ENCODE data around the gene LCTL. TPM values are rescaled to one million over a fixed set of nuclear protein-coding genes. Genes with fewer than 3 reads are reported as not detected.
A peak's percentile ranks its signal among the peaks of the same experiment; 100 is the strongest.

LCTL gene
- total and polyA plus RNA-seq, 2 donors (not counting 1 experiment from before 2014, with no cell fraction given) = 0.66 to 0.96 TPM

DNA sequence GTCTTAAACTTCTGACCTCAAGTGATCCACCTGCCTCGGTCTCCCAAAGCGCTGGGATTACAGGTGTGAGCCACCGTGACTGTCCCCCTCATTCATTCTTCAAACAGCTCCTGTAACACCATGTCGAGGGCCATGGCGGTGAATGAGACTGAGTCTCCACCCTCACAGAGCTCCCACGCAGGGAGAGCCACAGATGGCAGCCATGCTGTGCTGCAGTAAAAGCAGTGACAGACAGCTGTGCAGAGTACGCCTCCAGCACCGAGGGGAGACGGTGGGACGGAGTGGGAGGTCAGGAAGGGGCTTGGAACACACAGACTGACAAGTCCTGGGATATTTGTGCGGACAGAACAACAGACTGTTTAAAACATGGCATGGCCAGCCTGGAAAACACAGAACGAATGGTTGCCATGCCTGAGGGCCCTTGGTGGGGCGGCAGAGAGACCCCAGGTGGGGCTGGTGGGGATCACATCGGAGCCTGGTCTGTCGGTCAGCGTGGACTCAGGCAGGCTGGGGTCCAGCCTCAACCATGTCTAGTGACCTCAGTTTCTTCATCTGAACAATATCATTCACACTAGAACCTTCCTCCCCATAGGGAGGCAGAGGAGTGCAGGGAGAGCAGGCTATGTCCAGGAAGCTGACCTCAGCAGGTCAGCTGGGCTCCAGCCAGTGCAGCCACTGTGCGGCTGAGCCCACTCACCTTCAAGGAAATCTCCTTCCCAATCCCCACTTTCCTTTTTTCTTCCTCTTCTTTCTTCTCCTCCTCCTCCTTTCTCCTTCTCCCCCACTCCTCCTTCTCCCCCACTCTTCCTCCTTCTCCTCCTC, 20.6 kb upstream of the LCTL start:
- Histone ChIP-seq H3K9me3 (ENCODE audit: control insufficient read depth, insufficient read depth, low read depth, low read length) (no peaks in the 10 kb centered on the region), H4K20me1 (ENCODE audit: control insufficient read depth, extremely low read depth, insufficient read depth, low read length) (no peaks in the 10 kb centered on the region), H3K27ac (ENCODE audit: insufficient read depth, low read length) (no peak overlapping the region), H3K36me3 (ENCODE audit: control insufficient read depth, insufficient read depth, low read length) (no peaks in the 10 kb centered on the region), H3K4me1 (ENCODE audit: control insufficient read depth, extremely low read depth, insufficient read depth, low read length) (no peaks in the 10 kb centered on the region), H3K4me2 (ENCODE audit: extremely low read depth, insufficient read depth, low read length) (no peak overlapping the region), H3K4me3 (replicated peaks in 1 of 4; ENCODE audit: control extremely low read depth in 1 of 4, insufficient read depth in 1 of 4, low read depth in 3 of 4, low read length in 4 of 4) (no peak overlapping the region), H2AFZ (ENCODE audit: low read length) (no peak overlapping the region), H3K79me2 (ENCODE audit: control insufficient read depth, insufficient read depth, low read length) (no peaks in the 10 kb centered on the region), H3K9ac (ENCODE audit: insufficient read depth, low read length) (no peak overlapping the region), H3K27me3 (ENCODE audit: control insufficient read depth, insufficient read depth, low read length) (peaks cover 25% of the 10 kb centered on the region)
- TF ChIP-seq, protein P1, sequence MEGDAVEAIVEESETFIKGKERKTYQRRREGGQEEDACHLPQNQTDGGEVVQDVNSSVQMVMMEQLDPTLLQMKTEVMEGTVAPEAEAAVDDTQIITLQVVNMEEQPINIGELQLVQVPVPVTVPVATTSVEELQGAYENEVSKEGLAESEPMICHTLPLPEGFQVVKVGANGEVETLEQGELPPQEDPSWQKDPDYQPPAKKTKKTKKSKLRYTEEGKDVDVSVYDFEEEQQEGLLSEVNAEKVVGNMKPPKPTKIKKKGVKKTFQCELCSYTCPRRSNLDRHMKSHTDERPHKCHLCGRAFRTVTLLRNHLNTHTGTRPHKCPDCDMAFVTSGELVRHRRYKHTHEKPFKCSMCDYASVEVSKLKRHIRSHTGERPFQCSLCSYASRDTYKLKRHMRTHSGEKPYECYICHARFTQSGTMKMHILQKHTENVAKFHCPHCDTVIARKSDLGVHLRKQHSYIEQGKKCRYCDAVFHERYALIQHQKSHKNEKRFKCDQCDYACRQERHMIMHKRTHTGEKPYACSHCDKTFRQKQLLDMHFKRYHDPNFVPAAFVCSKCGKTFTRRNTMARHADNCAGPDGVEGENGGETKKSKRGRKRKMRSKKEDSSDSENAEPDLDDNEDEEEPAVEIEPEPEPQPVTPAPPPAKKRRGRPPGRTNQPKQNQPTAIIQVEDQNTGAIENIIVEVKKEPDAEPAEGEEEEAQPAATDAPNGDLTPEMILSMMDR (conservative IDR thresholded peaks at IDR 0.05 in 1 of 2, IDR thresholded peaks at IDR 0.05 in 1 of 2; ENCODE audit: low read depth in 1 of 2, low read length in 2 of 2) = no peak
- no peak for TF ChIP-seq EZH2 (IDR thresholded peaks at IDR 0.05; ENCODE audit: low read length, missing control alignments)
- no peak for DNase-seq (ENCODE audit: low read depth in 2 of 2)

DNA sequence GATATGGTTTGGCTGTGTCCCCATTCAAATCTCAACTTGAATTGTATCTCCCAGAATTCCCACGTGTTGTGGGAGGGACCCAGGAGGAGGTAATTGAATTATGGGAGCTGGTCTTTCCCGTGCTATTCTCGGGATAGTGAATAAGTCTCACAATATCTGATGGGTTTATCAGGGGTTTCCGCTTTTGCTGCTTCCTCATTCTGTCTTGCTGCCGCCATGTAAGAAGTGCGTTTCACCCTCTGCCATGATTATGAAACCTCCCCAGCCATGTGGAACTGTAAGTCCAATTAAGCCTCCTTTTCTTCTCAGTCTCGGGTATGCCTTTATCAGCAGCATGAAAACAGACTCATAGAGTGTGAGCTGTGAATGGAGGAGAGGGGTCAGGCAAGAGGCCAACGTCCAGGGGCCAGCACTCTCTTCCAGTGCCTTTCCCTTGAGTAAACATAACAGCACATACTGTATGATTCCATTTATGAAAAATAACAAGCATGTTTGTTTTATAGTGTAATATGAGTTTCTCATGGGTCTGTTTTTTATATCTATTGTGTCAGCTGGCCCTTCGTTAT, 16.3 kb upstream of the LCTL start:
- no peak overlapping the region for H3K9ac ChIP-seq (ENCODE audit: insufficient read depth, low read length)
- no peak overlapping the region for H3K27ac ChIP-seq (ENCODE audit: insufficient read depth, low read length)
- no peaks in the 10 kb centered on the region for H3K79me2 ChIP-seq (ENCODE audit: control insufficient read depth, insufficient read depth, low read length)
- peak in 1 of 2 donors; percentile 54 for DNase-seq (ENCODE audit: low read depth in 2 of 2)
- no peaks in the 10 kb centered on the region for H3K4me1 ChIP-seq (ENCODE audit: control insufficient read depth, extremely low read depth, insufficient read depth, low read length)
- H2AFZ ChIP-seq (ENCODE audit: low read length) = no peak overlapping the region
- no peaks in the 10 kb centered on the region for H4K20me1 ChIP-seq (ENCODE audit: control insufficient read depth, extremely low read depth, insufficient read depth, low read length)
- H3K36me3 ChIP-seq (ENCODE audit: control insufficient read depth, insufficient read depth, low read length) = no peaks in the 10 kb centered on the region
- no peaks in the 10 kb centered on the region for H3K9me3 ChIP-seq (ENCODE audit: control insufficient read depth, insufficient read depth, low read depth, low read length)
- peaks cover 7% of the 10 kb centered on the region for H3K27me3 ChIP-seq (ENCODE audit: control insufficient read depth, insufficient read depth, low read length)
- no peak overlapping the region for H3K4me2 ChIP-seq (ENCODE audit: extremely low read depth, insufficient read depth, low read length)
- no peak overlapping the region for H3K4me3 ChIP-seq (replicated peaks in 1 of 4; ENCODE audit: control extremely low read depth in 1 of 4, insufficient read depth in 1 of 4, low read depth in 3 of 4, low read length in 4 of 4)
- TF ChIP-seq EZH2 (IDR thresholded peaks at IDR 0.05; ENCODE audit: low read length, missing control alignments) = no peak
- TF ChIP-seq, protein P1 (conservative IDR thresholded peaks at IDR 0.05 in 1 of 2, IDR thresholded peaks at IDR 0.05 in 1 of 2; ENCODE audit: low read depth in 1 of 2, low read length in 2 of 2) = no peak

DNA sequence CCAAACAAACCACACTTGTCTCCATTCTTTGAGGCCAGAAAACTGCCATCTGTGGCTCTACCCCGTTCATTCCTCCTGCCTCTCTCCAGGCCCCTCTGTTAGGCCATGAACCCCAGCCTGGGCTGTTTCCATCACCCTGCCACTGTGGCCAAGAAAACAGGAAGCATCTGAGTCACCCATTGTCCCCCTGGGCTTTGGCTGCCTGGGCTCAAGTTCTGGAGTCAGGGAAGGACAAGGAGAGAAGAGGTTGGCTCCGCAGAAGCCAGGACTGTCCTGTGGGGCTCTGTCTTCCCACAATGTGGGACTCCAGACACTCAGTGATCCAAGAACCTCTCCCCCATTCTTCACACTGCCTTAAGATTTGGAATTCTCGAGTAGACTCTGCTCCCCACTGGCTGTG, 14.8 kb upstream of the LCTL start:
- no peak overlapping the region for H3K4me2 ChIP-seq (ENCODE audit: extremely low read depth, insufficient read depth, low read length)
- H3K4me1 ChIP-seq (ENCODE audit: control insufficient read depth, extremely low read depth, insufficient read depth, low read length) = no peaks in the 10 kb centered on the region
- H3K9ac ChIP-seq (ENCODE audit: insufficient read depth, low read length) = no peak overlapping the region
- no peak for TF ChIP-seq EZH2 (IDR thresholded peaks at IDR 0.05; ENCODE audit: low read length, missing control alignments)
- TF ChIP-seq, protein P1 (conservative IDR thresholded peaks at IDR 0.05 in 1 of 2, IDR thresholded peaks at IDR 0.05 in 1 of 2; ENCODE audit: low read depth in 1 of 2, low read length in 2 of 2) = no peak
- H3K27me3 ChIP-seq (ENCODE audit: control insufficient read depth, insufficient read depth, low read length) = peaks cover 4% of the 10 kb centered on the region
- H4K20me1 ChIP-seq (ENCODE audit: control insufficient read depth, extremely low read depth, insufficient read depth, low read length) = no peaks in the 10 kb centered on the region
- peak in 1 of 2 donors; percentile 38 for DNase-seq (ENCODE audit: low read depth in 2 of 2)
- no peaks in the 10 kb centered on the region for H3K36me3 ChIP-seq (ENCODE audit: control insufficient read depth, insufficient read depth, low read length)
- no peaks in the 10 kb centered on the region for H3K79me2 ChIP-seq (ENCODE audit: control insufficient read depth, insufficient read depth, low read length)
- no peaks in the 10 kb centered on the region for H3K9me3 ChIP-seq (ENCODE audit: control insufficient read depth, insufficient read depth, low read depth, low read length)
- no peak overlapping the region for H3K27ac ChIP-seq (ENCODE audit: insufficient read depth, low read length)
- H3K4me3 ChIP-seq (replicated peaks in 1 of 4; ENCODE audit: control extremely low read depth in 1 of 4, insufficient read depth in 1 of 4, low read depth in 3 of 4, low read length in 4 of 4) = no peak overlapping the region
- no peak overlapping the region for H2AFZ ChIP-seq (ENCODE audit: low read length)

Data from fibroblast of lung (primary cell).